Stimulated activated naive B cell treated with anti-CD40 and anti-IgM and Interleukin-4, amounts not matched to agents 10 μg/mL and 1 μg/mL and 100 μg/mL, for 72 hours (primary cell): ENCODE measurements around the gene GRHL3.
A peak's percentile ranks its signal among the peaks of the same experiment; 100 is the strongest.

Experiments used
- ATAC-seq, 2 donors: fragments of 150-1000 bp; cut with Tn5 transposase; replicated peaks; 2 replicates each; pipeline ENCODE4 v1.10.0; 2021; ENCODE audit warnings: moderate library complexity in 1 of 2
- DNase-seq: peaks from one replicate; pipeline ENCODE4 v3.0.0; 2021
- H3K27ac Mint-ChIP-seq: one replicate; pipeline ENCODE4 v1.8.0; 2022; ENCODE audit warnings: mild to moderate bottlenecking, mixed read lengths
- H3K27me3 Mint-ChIP-seq, 2 donors: one replicate each; pipeline ENCODE4 v1.8.0; 2022; ENCODE audit warnings: mixed read lengths in 2 of 2
- H3K36me3 Mint-ChIP-seq, 2 donors: one replicate each; pipeline ENCODE4 v1.8.0; 2022; ENCODE audit warnings: mixed read lengths in 2 of 2, mild to moderate bottlenecking in 1 of 2
- H3K4me1 Mint-ChIP-seq, 2 donors: one replicate each; pipeline ENCODE4 v1.8.0; 2022; ENCODE audit warnings: mixed read lengths in 2 of 2, mild to moderate bottlenecking in 1 of 2
- H3K4me3 Mint-ChIP-seq, 2 donors: one replicate each; pipeline ENCODE4 v1.8.0; 2022; ENCODE audit warnings: mild to moderate bottlenecking in 2 of 2, mixed read lengths in 2 of 2, moderate library complexity in 1 of 2
- H3K9me3 Mint-ChIP-seq, 2 donors: one replicate each; pipeline ENCODE4 v1.8.0; 2022; ENCODE audit warnings: mixed read lengths in 2 of 2, mild to moderate bottlenecking in 1 of 2

The GRHL3 gene

GRCh38 chr1:24317956-24318614, 1.1 kb upstream of the GRHL3 start:
- ATAC-seq, result no peak
- Mint-ChIP-seq H3K27me3 (peaks cover 62 to 76% of the 10 kb centered on the region in 2 donors), H3K4me1 (peaks cover 23 to 54% of the 10 kb centered on the region in 2 donors), H3K36me3 (no peaks in the 10 kb centered on the region), H3K9me3 (no peaks in the 10 kb centered on the region), H3K27ac (no peak overlapping the region), H3K4me3 (no peak overlapping the region)
- DNase-seq, result no peak

DNA sequence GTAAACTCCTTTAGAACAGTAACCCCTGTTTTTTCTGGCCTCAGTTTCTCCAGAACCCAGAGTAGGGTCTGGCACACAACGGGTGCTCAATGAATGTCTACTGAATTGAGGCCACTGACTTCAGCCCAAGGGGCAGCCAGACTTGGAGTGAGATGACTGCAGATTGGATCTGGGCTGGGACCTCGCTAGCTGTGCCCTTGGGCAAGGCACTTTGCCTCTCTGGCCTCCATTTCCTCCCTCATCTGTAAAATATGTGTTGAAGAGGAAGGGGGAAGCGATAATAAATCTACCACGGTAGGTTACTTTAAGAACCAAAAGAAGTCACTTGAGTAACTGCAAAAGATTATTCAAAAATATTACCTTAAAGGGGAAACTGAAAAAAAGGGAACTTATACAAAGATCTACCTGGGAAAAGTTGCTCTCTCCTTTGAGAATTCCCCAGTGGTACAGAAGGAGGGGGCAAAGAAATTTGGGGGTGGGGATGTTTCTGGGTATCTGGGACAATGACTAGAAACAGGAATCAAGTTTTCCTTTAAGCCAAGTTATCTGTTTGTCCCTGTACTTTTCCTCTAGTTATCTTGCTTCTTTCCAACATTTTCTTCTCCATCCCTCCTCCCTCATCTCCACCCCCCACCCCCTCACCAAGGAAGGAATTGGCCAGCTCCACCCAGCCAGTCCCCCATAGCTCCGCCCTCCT, 394 bp upstream of the GRHL3 start:
- Mint-ChIP-seq H3K9me3 (no peaks in the 10 kb centered on the region), H3K4me1 (peaks cover 23 to 54% of the 10 kb centered on the region in 2 donors), H3K36me3 (no peaks in the 10 kb centered on the region), H3K27me3 (peaks cover 61 to 76% of the 10 kb centered on the region in 2 donors), H3K4me3 (peak overlapping the region; percentile 21 to 60), H3K27ac (no peak overlapping the region)
- no peak for ATAC-seq
- no peak for DNase-seq

DNA sequence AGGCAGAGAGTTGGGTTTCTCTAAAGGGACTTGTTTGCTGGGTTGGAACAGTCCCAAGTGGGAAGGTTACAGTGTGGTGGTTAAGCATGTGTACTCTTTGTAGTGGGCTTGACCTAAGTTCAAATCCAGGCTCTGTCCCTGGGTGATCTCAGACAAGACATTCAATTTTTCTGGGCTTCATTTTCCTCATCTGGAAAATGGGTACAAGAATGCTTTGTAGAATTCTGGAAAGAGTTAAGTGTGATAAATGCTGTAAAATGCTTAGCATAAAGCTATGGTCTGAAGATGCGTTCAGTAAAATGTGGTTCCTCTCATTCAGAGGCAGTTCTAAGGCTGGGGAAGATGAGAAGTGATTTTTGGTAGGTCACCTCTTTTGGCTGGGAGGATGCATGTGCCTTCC, 805 bp downstream of the GRHL3 start:
- H3K27me3 Mint-ChIP-seq, result peaks cover 66 to 82% of the 10 kb centered on the region in 2 donors
- no peak overlapping the region for H3K4me3 Mint-ChIP-seq
- H3K36me3 Mint-ChIP-seq, result no peaks in the 10 kb centered on the region
- no peak overlapping the region for H3K27ac Mint-ChIP-seq
- peaks cover 23 to 54% of the 10 kb centered on the region in 2 donors for H3K4me1 Mint-ChIP-seq
- DNase-seq, result no peak
- H3K9me3 Mint-ChIP-seq, result no peaks in the 10 kb centered on the region
- no peak for ATAC-seq

- Mint-ChIP-seq H3K27me3 (peaks cover 73 to 82% of the 10 kb centered on the region in 2 donors), H3K4me3 (peak overlapping the region in 1 of 2 donors; percentile 91), H3K9me3 (no peaks in the 10 kb centered on the region), H3K27ac (peak overlapping the region; percentile 14), H3K4me1 (peaks cover 23 to 54% of the 10 kb centered on the region in 2 donors), H3K36me3 (no peaks in the 10 kb centered on the region)
- ATAC-seq (no peak), DNase-seq (no peak)
Observed at GRCh38 chr1:24321126-24321525, 2.0 kb downstream of the GRHL3 start.

- Mint-ChIP-seq H3K4me1 (peaks cover 23 to 49% of the 10 kb centered on the region in 2 donors), H3K27ac (peak overlapping the region; percentile 91), H3K27me3 (peaks cover 74 to 83% of the 10 kb centered on the region in 2 donors), H3K4me3 (peak overlapping the region; percentile 84 to 91), H3K9me3 (no peaks in the 10 kb centered on the region), H3K36me3 (no peaks in the 10 kb centered on the region)
- DNase-seq (peak; percentile 48), ATAC-seq (peak; percentile 83 to 84)
Observed at GRCh38 chr1:24321697-24322469, 2.7 kb downstream of the GRHL3 start.

DNA sequence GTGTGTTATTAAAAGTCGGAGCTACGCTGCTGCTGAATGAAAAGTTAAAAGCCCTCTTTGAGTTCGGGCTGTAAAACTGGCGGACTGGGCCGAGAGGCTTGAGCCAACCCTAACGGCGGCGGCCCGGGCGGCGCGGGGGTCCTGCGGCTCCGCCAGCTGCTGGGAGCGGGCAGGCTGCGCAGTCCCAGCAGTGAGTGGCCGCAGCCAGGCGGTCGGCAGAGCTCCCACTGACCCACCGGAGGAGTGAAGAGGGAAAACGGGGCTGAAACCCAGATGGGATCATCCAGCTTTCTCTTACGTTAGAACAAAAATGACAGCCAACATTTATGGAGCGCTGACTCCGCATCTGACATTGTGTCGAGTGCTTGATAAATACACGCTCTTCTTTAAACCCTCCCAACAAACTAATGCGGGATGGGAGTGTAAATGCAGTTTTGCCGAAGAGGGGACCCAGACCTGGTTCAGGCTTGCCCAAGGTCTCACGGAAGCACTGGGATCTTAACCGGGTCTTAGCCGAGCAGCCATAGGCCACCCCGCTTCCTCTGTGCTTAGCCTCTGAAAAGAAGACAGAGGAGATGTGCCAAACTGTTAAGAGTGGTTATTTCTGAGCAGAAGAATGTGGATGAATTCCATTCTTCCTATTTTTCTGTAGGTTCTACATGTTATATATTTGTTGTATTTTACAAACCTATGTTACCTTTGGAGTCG, 3.5 kb downstream of the GRHL3 start:
- peak overlapping the region; percentile 91 for H3K27ac Mint-ChIP-seq
- DNase-seq, result no peak
- peak overlapping the region; percentile 84 to 91 for H3K4me3 Mint-ChIP-seq
- H3K27me3 Mint-ChIP-seq, result peaks cover 75 to 83% of the 10 kb centered on the region in 2 donors
- H3K36me3 Mint-ChIP-seq, result no peaks in the 10 kb centered on the region
- peaks cover 23 to 46% of the 10 kb centered on the region in 2 donors for H3K4me1 Mint-ChIP-seq
- H3K9me3 Mint-ChIP-seq, result no peaks in the 10 kb centered on the region
- no peak for ATAC-seq

DNA sequence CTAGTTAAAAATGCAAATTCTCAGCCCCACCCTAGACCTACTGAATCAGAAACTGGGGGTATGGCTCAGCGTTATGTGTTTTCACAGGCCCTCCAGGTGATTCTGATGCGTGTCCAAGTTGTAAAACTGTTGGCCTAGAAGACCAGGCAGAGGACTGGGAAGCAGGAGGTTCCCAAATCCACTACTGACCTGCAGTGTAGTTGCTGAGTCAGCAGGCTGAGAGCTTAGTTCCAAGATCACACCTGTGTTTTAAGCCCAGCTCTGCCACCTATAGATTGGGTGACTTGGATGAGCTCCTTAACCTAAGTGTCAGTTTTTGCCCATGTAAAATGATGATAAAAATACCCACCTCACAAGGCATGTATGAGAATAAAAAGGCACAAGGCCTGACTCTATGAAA, 4.1 kb downstream of the GRHL3 start:
- no peak overlapping the region for H3K27ac Mint-ChIP-seq

GRCh38 chr1:24324903-24325302, 5.7 kb downstream of the GRHL3 start:
- Mint-ChIP-seq H3K4me1 (peaks cover 11 to 29% of the 10 kb centered on the region in 2 donors), H3K27me3 (peaks cover 56 to 78% of the 10 kb centered on the region in 2 donors), H3K9me3 (no peaks in the 10 kb centered on the region), H3K36me3 (no peaks in the 10 kb centered on the region), H3K27ac (no peak overlapping the region), H3K4me3 (no peak overlapping the region)
- DNase-seq (no peak), ATAC-seq (no peak)

More for the DNA sequence above, 4.1 kb downstream of the GRHL3 start:
- Mint-ChIP-seq H3K9me3 (no peaks in the 10 kb centered on the region), H3K4me1 (peaks cover 23 to 44% of the 10 kb centered on the region in 2 donors), H3K4me3 (no peak overlapping the region), H3K27me3 (peaks cover 70 to 83% of the 10 kb centered on the region in 2 donors), H3K36me3 (no peaks in the 10 kb centered on the region)
- ATAC-seq, result no peak
- no peak for DNase-seq

- peaks cover 7 to 22% of the 10 kb centered on the region in 2 donors for H3K4me1 Mint-ChIP-seq
- ATAC-seq (no peak), DNase-seq (no peak)
- no peaks in the 10 kb centered on the region for H3K9me3 Mint-ChIP-seq
- H3K27ac Mint-ChIP-seq, result no peak overlapping the region
- no peaks in the 10 kb centered on the region for H3K36me3 Mint-ChIP-seq
- no peak overlapping the region for H3K4me3 Mint-ChIP-seq
- H3K27me3 Mint-ChIP-seq, result peaks cover 50 to 76% of the 10 kb centered on the region in 2 donors
Observed at GRCh38 chr1:24325587-24326449, 6.7 kb downstream of the GRHL3 start.

DNA sequence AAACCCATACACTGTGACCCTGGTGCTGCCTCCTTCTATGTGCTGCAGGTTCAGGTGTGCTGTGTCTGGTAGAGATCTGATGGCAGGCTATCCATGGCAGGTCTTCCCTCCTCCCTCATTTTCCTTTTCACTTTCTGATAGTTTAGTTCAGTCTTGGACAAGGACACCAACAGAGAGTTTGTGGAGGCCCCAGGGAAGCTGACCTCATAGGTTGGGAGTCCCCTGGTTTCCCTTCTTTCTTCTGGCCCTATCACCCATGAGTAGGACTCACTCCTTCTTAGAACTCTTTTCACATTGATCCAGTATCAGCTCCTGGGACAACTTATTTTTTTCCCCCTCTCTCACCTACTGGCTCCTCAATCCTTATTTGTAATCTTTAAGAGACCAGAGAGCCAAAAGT, 8.3 kb downstream of the GRHL3 start:
- Mint-ChIP-seq H3K27me3 (peaks cover 53 to 83% of the 10 kb centered on the region in 2 donors), H3K36me3 (peaks cover 0 to 2% of the 10 kb centered on the region in 2 donors), H3K9me3 (peaks cover 0 to 2% of the 10 kb centered on the region in 2 donors), H3K27ac (no peak overlapping the region), H3K4me3 (no peak overlapping the region), H3K4me1 (peaks cover 3 to 6% of the 10 kb centered on the region in 2 donors)
- no peak for DNase-seq
- ATAC-seq, result no peak

DNA sequence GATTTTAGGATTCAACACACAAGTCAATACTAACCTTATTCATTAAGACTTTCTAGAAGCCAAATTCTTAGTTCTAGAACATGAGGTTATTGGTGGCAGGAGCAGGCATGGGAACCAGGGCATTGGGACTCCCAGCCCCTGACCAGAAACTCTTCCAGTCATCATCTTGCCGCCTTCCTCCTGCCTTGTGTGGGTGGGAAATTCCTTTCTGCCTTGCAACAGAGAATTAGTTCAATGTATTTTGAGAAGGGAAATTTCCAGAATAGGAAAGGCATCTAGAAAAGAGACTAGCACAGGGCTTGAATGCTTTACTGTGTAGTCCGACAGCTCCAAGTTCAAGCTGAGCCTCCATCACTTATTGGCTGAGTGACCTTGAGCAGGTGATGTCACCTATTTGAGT, 8.7 kb downstream of the GRHL3 start:
- peaks cover under 1 to 2% of the 10 kb centered on the region in 2 donors for H3K4me1 Mint-ChIP-seq
- no peak overlapping the region for H3K27ac Mint-ChIP-seq
- H3K4me3 Mint-ChIP-seq, result no peak overlapping the region
- H3K9me3 Mint-ChIP-seq, result peaks cover 0 to 2% of the 10 kb centered on the region in 2 donors
- ATAC-seq, result no peak
- no peak for DNase-seq
- H3K36me3 Mint-ChIP-seq, result peaks cover 0 to 2% of the 10 kb centered on the region in 2 donors
- peaks cover 51 to 84% of the 10 kb centered on the region in 2 donors for H3K27me3 Mint-ChIP-seq

GRCh38 chr1:24329331-24329730, 10.2 kb downstream of the GRHL3 start:
- peaks cover 0 to 2% of the 10 kb centered on the region in 2 donors for H3K36me3 Mint-ChIP-seq
- no peak for ATAC-seq
- DNase-seq, result no peak
- peaks cover 48 to 84% of the 10 kb centered on the region in 2 donors for H3K27me3 Mint-ChIP-seq
- peaks cover 0 to 3% of the 10 kb centered on the region in 2 donors for H3K9me3 Mint-ChIP-seq
- no peak overlapping the region for H3K4me3 Mint-ChIP-seq
- H3K4me1 Mint-ChIP-seq, result no peaks in the 10 kb centered on the region
- no peak overlapping the region for H3K27ac Mint-ChIP-seq
